K562 (cell line): ENCODE results near the gene SYNPO. TPM values are rescaled to one million over a fixed set of nuclear protein-coding genes. Genes with fewer than 3 reads are reported as not detected.

ENCODE experiments used
- ATAC-seq: fragments of 200-7000 bp; cut with Tn5 transposase; 3 replicates; pipeline ENCODE4 v1.9.1; 2020; ENCODE audit warnings: moderate library complexity
- BruUV-seq: library from RNA; stranded (reverse); fragments of 400-500 nt; replicated peaks from 2 replicates; lab custom pipeline; 2021; lab: Mats Ljungman, UMichigan
- CTCF ChIA-PET: fragments of 300-600 bp; formaldehyde crosslinking; extraction: SDS; loops from one replicate; lab custom pipeline; 2021; ENCODE audit warnings: low intra/inter-chr PET ratio; lab: Yijun Ruan, JAX
- POLR2A ChIA-PET: fragments of 300-600, 350-650 bp; sonication (Branson Sonifier 250); formaldehyde crosslinking; extraction: SDS; loops from one replicate; lab custom pipeline; 2021; ENCODE audit warnings: antibody characterized with exemption, inconsistent platforms; lab: Yijun Ruan, JAX
- DNase-seq, 4 experiments: peaks; one replicate each; pipeline versions ENCODE4 v3.0.0 to v3.0.0-alpha.2; 2011 to 2018; ENCODE audit warnings: low spot score in 3 of 4, mixed read lengths in 3 of 4; ENCODE audit errors: extremely low read depth in 1 of 4
- FAIRE-seq: peaks from 2 replicates; lab custom pipeline; 2011; peaks lifted over from hg19 to GRCh38; lab: Jason Lieb, UNC
- H2AFZ ChIP-seq: 2 replicates; pipeline ENCODE4 v1.6.0; 2011; ENCODE audit warnings: low read depth, low read length, control low read depth, inconsistent platforms
- H3K27ac ChIP-seq: fragments of 200-600 bp; 3 replicates; pipeline ENCODE4 v1.8.0; 2011; ENCODE audit warnings: low read depth, mild to moderate bottlenecking, control low read depth, inconsistent platforms, low read length, moderate library complexity, mixed read lengths; ENCODE audit errors: extremely low read depth
- H3K27me3 ChIP-seq, 2 experiments: fragments of 300-600 bp in 1 of 2; 2 replicates in 1 of 2; 3 replicates in 1 of 2; pipeline versions ENCODE4 v1.6.0 to v1.8.0; 2011; ENCODE audit warnings: inconsistent platforms in 2 of 2, low read length in 2 of 2, mild to moderate bottlenecking in 1 of 2, mixed read lengths in 1 of 2, moderate library complexity in 1 of 2; ENCODE audit not compliant: control insufficient read depth in 2 of 2, insufficient read depth in 2 of 2
- H3K36me3 ChIP-seq: fragments of 300-600 bp; 3 replicates; pipeline ENCODE4 v1.8.0; 2011; ENCODE audit warnings: mild to moderate bottlenecking, low read length, inconsistent platforms; ENCODE audit not compliant: control insufficient read depth, insufficient read depth
- H3K4me1 ChIP-seq, 2 experiments: fragments of 200-600 bp in 1 of 2; replicated peaks in 1 of 2; 2 replicates in 1 of 2; 3 replicates in 1 of 2; pipeline versions ENCODE4 v1.5.1 to v1.8.0; 2011; ENCODE audit warnings: inconsistent platforms in 2 of 2, low read length in 2 of 2, mild to moderate bottlenecking in 1 of 2, mixed read lengths in 1 of 2, moderate library complexity in 1 of 2; ENCODE audit not compliant: control insufficient read depth in 2 of 2, insufficient read depth in 2 of 2
- H3K4me2 ChIP-seq: 2 replicates; pipeline ENCODE4 v1.6.1; 2011; ENCODE audit warnings: low read length, control low read depth, inconsistent platforms, mixed read lengths; ENCODE audit not compliant: insufficient read depth
- H3K4me3 ChIP-seq: fragments of 200-600 bp; sonication (generic), shearing (Covaris generic); 2 replicates; pipeline ENCODE4 v1.5.1; 2016; ENCODE audit warnings: control low read depth, inconsistent platforms
- H3K79me2 ChIP-seq: fragments of 200-600 bp; 3 replicates; pipeline ENCODE4 v1.8.0; 2011; ENCODE audit warnings: low read length, inconsistent platforms; ENCODE audit not compliant: control insufficient read depth, insufficient read depth
- H3K9ac ChIP-seq, 2 experiments: 2 replicates each; pipeline versions ENCODE4 v1.6.0 to v1.6.1; 2011; ENCODE audit warnings: low read depth in 2 of 2, low read length in 2 of 2, control low read depth in 1 of 2, inconsistent platforms in 1 of 2, mild to moderate bottlenecking in 1 of 2, mixed read lengths in 1 of 2; ENCODE audit not compliant: insufficient read depth in 1 of 2
- H3K9me1 ChIP-seq: one replicate; pipeline ENCODE4 v1.6.0; 2011; ENCODE audit warnings: inconsistent platforms, mild to moderate bottlenecking, low read length, moderate library complexity; ENCODE audit not compliant: control insufficient read depth, insufficient read depth
- H3K9me3 ChIP-seq: replicated peaks from 2 replicates; pipeline ENCODE4 v1.5.1; 2011; ENCODE audit warnings: low read depth, low read length, inconsistent platforms; ENCODE audit not compliant: control insufficient read depth, insufficient read depth
- H4K20me1 ChIP-seq: replicated peaks from 2 replicates; pipeline ENCODE4 v1.6.1; 2011; ENCODE audit warnings: low read length, inconsistent platforms, mixed read lengths; ENCODE audit not compliant: control insufficient read depth, insufficient read depth
- HCFC1 ChIP-seq: IDR thresholded peaks from 2 replicates; pipeline ENCODE4 v1.6.1; 2012; ENCODE audit warnings: low read depth, low read length, improper control_type of control experiment
- PYGO2 ChIP-seq: fragments of 450-650 bp; IDR thresholded peaks from 2 replicates; pipeline ENCODE4 v1.6.1; 2016; ENCODE audit warnings: mild to moderate bottlenecking, missing genetic modification characterization, moderate library complexity, missing compliant biosample characterization
- WGBS: fragments of 100-300 bp; shearing (Covaris generic); methylation state at CpG from one replicate; pipeline ENCODE4 v1.1.6; 2016; ENCODE audit warnings: low coverage, mixed read lengths; ENCODE audit not compliant: insufficient coverage; ENCODE audit errors: missing lambda C conversion rate; 5-methylcytosine and 5-hydroxymethylcytosine counted together
- in situ Hi-C: fragments of 300-500 bp; cut with MboI; formaldehyde crosslinking; loops from 4 replicates; pipeline ENCODE4 v1.15.0; 2018; ENCODE audit warnings: inconsistent platforms, mixed read lengths
- intact Hi-C: fragments of 100-400 bp; cut with micrococcal nuclease; formaldehyde crosslinking; loops from 2 replicates; pipeline ENCODE4 v1.14.2; 2022
- polyA plus RNA-seq, 8 experiments: library from polyadenylated mRNA; depleted of rRNA in 4 of 8; stranded (reverse) in 5 of 8; unstranded in 3 of 8; fragments of >200 nt; fragmentation: Nextera tagmentation in 2 of 8; fragmentation: Illumina TruSeq in 1 of 8; extraction: Ambion mirVana in 2 of 8; extraction: Trizol in 1 of 8; gene quantifications; 2 replicates each; pipeline versions ENCODE4 v1.2.1 to v1.2.3, GENCODE V29; 2011 to 2014; ENCODE audit warnings: inconsistent platforms in 1 of 8, missing spikeins in 1 of 8
- total RNA-seq, 7 experiments: library from RNA; depleted of rRNA in 6 of 7; stranded (reverse); fragments of >200 nt in 6 of 7; fragmentation: Illumina TruSeq in 2 of 7; extraction: Trizol in 2 of 7; gene quantifications; 2 replicates each; pipeline versions ENCODE4 v1.2.1 to v1.2.3, GENCODE V29; 2011 to 2021; ENCODE audit warnings: low replicate concordance in 1 of 7

The SYNPO gene
- total and polyA plus RNA-seq, 9 of the 15 experiments (the other 6 are each of a cell fraction or from before 2014, with no cell fraction given): 0.01 to 0.31 (median 0.03) TPM; not detected in 4

- Histone ChIP-seq H3K4me2 (no peak overlapping the region), H3K27me3 (peaks cover 28 to 61% of the 10 kb centered on the region in 2 experiments; a peak in 4 of 5 replicates), H3K9ac (no peak overlapping the region), H3K9me1 (no peaks in the 10 kb centered on the region), H3K79me2 (no peaks in the 10 kb centered on the region), H3K36me3 (no peaks in the 10 kb centered on the region), H2AFZ (no peak overlapping the region), H3K27ac (no peak overlapping the region), H3K4me1 (peaks cover 16 to 32% of the 10 kb centered on the region in 2 experiments), H3K9me3 (no peaks in the 10 kb centered on the region), H4K20me1 (peaks cover 13% of the 10 kb centered on the region; the same call in 1 of the 2 replicates), H3K4me3 (no peak overlapping the region)
- 10% methylated on average over 4 of the region's 4 CpGs for WGBS
- intact Hi-C loops: no loop called here
- ChIA-PET POLR2A (interaction anchor here (0.6 to 1.3 kb wide), 4 partner anchors 11 to 50 kb away, joined by 3 to 4 read pairs (median 3); no protein-coding TSS in a partner anchor), CTCF (no interaction called here)
- in situ Hi-C loops: no loop called here
- no peak for DNase-seq
- no peak for ATAC-seq
- no peak for TF ChIP-seq HCFC1
- no peak for TF ChIP-seq PYGO2 (tag)
- no peak for FAIRE-seq
- BruUV-seq: no TSS peak
Observed at GRCh38 chr5:150645070-150645700, 4.7 kb downstream of the SYNPO start.
